ENCODE data around the gene GFM2. TPM values are rescaled to one million over a fixed set of nuclear protein-coding genes. Genes with fewer than 3 reads are reported as not detected.
"Not testable (repeated sequence)": the region's sequence is repeated elsewhere in the genome, so short reads cannot be mapped to it uniquely, and the experiment has no call there.

The GFM2 gene
- total and polyA plus RNA-seq, 2 of the 8 experiments (the other 6 are each of a cell fraction or from before 2014, with no cell fraction given), result 17.8 to 30.6 TPM

GRCh38 chr5:74679300-74679699, 87.6 kb downstream of the GFM2 start:
- not testable (repeated sequence) for H4K91ac ChIP-seq (replicated peaks; ENCODE audit: insufficient read length, low read length); FAIRE-seq

DNA sequence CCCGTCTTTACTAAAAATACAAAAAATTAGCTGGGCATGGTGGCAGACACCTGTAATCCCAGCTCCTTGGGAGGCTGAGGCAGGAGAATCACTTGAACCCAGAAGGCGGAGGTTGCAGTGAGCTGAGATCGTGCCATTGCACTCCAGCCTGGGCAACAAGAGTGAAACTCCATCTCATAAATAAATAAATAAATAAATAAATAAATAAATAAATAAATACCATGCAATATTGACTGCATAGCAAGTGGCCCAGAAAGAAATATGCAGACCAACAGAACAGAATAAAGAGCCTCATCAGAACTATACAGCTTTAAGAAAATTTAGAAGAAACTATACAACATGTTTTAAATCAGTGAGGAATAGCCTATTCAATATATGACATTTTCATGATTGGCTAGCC, 88.8 kb downstream of the GFM2 start:
- H3K4me3 ChIP-seq (ENCODE audit: extremely low read depth in 1 of 4, insufficient read depth in 2 of 4, low read depth in 3 of 4, low read length in 4 of 4); H3K56ac ChIP-seq (replicated peaks; ENCODE audit: insufficient read length, low read depth, low read length); H4K91ac ChIP-seq (replicated peaks; ENCODE audit: insufficient read length, low read length); H4K5ac ChIP-seq (ENCODE audit: insufficient read length, low read depth, low read length); H3K79me2 ChIP-seq (ENCODE audit: control insufficient read depth in 1 of 2, insufficient read depth in 2 of 2, low read length in 2 of 2); H2BK5ac ChIP-seq (ENCODE audit: low read depth, low read length); H2BK120ac ChIP-seq (replicated peaks; ENCODE audit: low read depth, low read length); CTCF ChIA-PET (ENCODE audit: partially characterized antibody); H2BK15ac ChIP-seq (ENCODE audit: low read length); H3K27ac ChIP-seq (ENCODE audit: low read depth, low read length); H4K20me1 ChIP-seq (replicated peaks in 1 of 2; ENCODE audit: control insufficient read depth in 1 of 2, insufficient read depth in 2 of 2, low read length in 2 of 2); H2AFZ ChIP-seq (ENCODE audit: low read length); H3K79me1 ChIP-seq (ENCODE audit: low read depth, low read length); DNase-seq (ENCODE audit: low read depth in 1 of 2, low spot score in 2 of 2); H3K4me2 ChIP-seq (ENCODE audit: insufficient read depth in 1 of 2, low read depth in 2 of 2, low read length in 2 of 2); H3K4me1 ChIP-seq (replicated peaks in 1 of 4; ENCODE audit: control insufficient read depth in 3 of 4, insufficient read depth in 4 of 4, low read length in 3 of 4); H4K8ac ChIP-seq (ENCODE audit: extremely low read depth, insufficient read depth, low read length); H2BK12ac ChIP-seq (ENCODE audit: low read depth, low read length); H2BK20ac ChIP-seq (ENCODE audit: low read length); H3K4ac ChIP-seq (replicated peaks; ENCODE audit: insufficient read length, low read depth, low read length); H3K9ac ChIP-seq (replicated peaks in 1 of 4; ENCODE audit: extremely low read depth in 1 of 4, low read depth in 3 of 4, low read length in 3 of 4); H2AK5ac ChIP-seq (ENCODE audit: low read depth, low read length); H3K36me3 ChIP-seq (ENCODE audit: control insufficient read depth in 2 of 4, insufficient read depth in 4 of 4, low read length in 3 of 4); H3K23ac ChIP-seq (ENCODE audit: insufficient read length); H3K23me2 ChIP-seq (ENCODE audit: low read depth, low read length); H3K14ac ChIP-seq (ENCODE audit: insufficient read length); H3K9me3 ChIP-seq (ENCODE audit: insufficient read depth in 2 of 2, low read depth in 1 of 2, low read length in 1 of 2); H3K18ac ChIP-seq (ENCODE audit: extremely low read depth, low read length); H3K27me3 ChIP-seq (replicated peaks in 1 of 4; ENCODE audit: control insufficient read depth in 3 of 4, extremely low read depth in 1 of 4, insufficient read depth in 3 of 4, low read length in 3 of 4); POLR2A ChIA-PET (ENCODE audit: partially characterized antibody); FAIRE-seq: not testable (repeated sequence)
- 67% methylated on average over 3 of the region's 3 CpGs; no CpG with 5 or more reads in 1 of the 2 experiments for WGBS, 2 experiments (ENCODE audit: extremely low coverage in 1 of 2, insufficient coverage in 1 of 2, insufficient read length in 1 of 2, insufficient replicate concordance in 2 of 2, low coverage in 1 of 2, low lambda C conversion rate in 2 of 2, missing lambda C conversion rate in 1 of 2)

More at GRCh38 chr5:74679300-74679699, 87.6 kb downstream of the GFM2 start:
- DNase-seq (ENCODE audit: low read depth in 1 of 2, low spot score in 2 of 2); H3K27ac ChIP-seq (ENCODE audit: low read depth, low read length); H3K4ac ChIP-seq (replicated peaks; ENCODE audit: insufficient read length, low read depth, low read length); H2AFZ ChIP-seq (ENCODE audit: low read length); H4K5ac ChIP-seq (ENCODE audit: insufficient read length, low read depth, low read length); H3K56ac ChIP-seq (replicated peaks; ENCODE audit: insufficient read length, low read depth, low read length); H3K79me2 ChIP-seq (ENCODE audit: control insufficient read depth in 1 of 2, insufficient read depth in 2 of 2, low read length in 2 of 2); H2BK20ac ChIP-seq (ENCODE audit: low read length); H2BK120ac ChIP-seq (replicated peaks; ENCODE audit: low read depth, low read length); POLR2A ChIA-PET (ENCODE audit: partially characterized antibody); H3K9ac ChIP-seq (replicated peaks in 1 of 4; ENCODE audit: extremely low read depth in 1 of 4, low read depth in 3 of 4, low read length in 3 of 4); H3K23ac ChIP-seq (ENCODE audit: insufficient read length); H2BK5ac ChIP-seq (ENCODE audit: low read depth, low read length); H3K4me2 ChIP-seq (ENCODE audit: insufficient read depth in 1 of 2, low read depth in 2 of 2, low read length in 2 of 2); H3K18ac ChIP-seq (ENCODE audit: extremely low read depth, low read length); H3K14ac ChIP-seq (ENCODE audit: insufficient read length); H3K36me3 ChIP-seq (ENCODE audit: control insufficient read depth in 2 of 4, insufficient read depth in 4 of 4, low read length in 3 of 4); H3K79me1 ChIP-seq (ENCODE audit: low read depth, low read length); H3K9me3 ChIP-seq (ENCODE audit: insufficient read depth in 2 of 2, low read depth in 1 of 2, low read length in 1 of 2); H2BK12ac ChIP-seq (ENCODE audit: low read depth, low read length); H3K4me1 ChIP-seq (replicated peaks in 1 of 4; ENCODE audit: control insufficient read depth in 3 of 4, insufficient read depth in 4 of 4, low read length in 3 of 4); H2BK15ac ChIP-seq (ENCODE audit: low read length); H4K20me1 ChIP-seq (replicated peaks in 1 of 2; ENCODE audit: control insufficient read depth in 1 of 2, insufficient read depth in 2 of 2, low read length in 2 of 2); H3K27me3 ChIP-seq (replicated peaks in 1 of 4; ENCODE audit: control insufficient read depth in 3 of 4, extremely low read depth in 1 of 4, insufficient read depth in 3 of 4, low read length in 3 of 4); H3K4me3 ChIP-seq (ENCODE audit: extremely low read depth in 1 of 4, insufficient read depth in 2 of 4, low read depth in 3 of 4, low read length in 4 of 4); H3K23me2 ChIP-seq (ENCODE audit: low read depth, low read length); H4K8ac ChIP-seq (ENCODE audit: extremely low read depth, insufficient read depth, low read length); H2AK5ac ChIP-seq (ENCODE audit: low read depth, low read length): not testable (repeated sequence)
- CTCF ChIA-PET (ENCODE audit: partially characterized antibody), result interaction anchor here (0.5 to 2.1 kb wide), 2 partner anchors 36 to 114 kb away, joined by 3 to 6 read pairs; no protein-coding TSS in a partner anchor
- WGBS, 2 experiments (ENCODE audit: extremely low coverage in 1 of 2, insufficient coverage in 1 of 2, insufficient read length in 1 of 2, insufficient replicate concordance in 2 of 2, low coverage in 1 of 2, low lambda C conversion rate in 2 of 2, missing lambda C conversion rate in 1 of 2), result 97% methylated on average over 3 of the region's 3 CpGs; no CpG with 5 or more reads in 1 of the 2 experiments
